ENCODE results near the gene LYAR.

Gene LYAR

GRCh38 chr4:4315461-4316149 is 25.7 kb upstream of the LYAR start:
- no peak for TF ChIP-seq CTCF (conservative IDR thresholded peaks at IDR 0.05; ENCODE audit: low read depth, low read length)
- Histone ChIP-seq H3K27me3 (ENCODE audit: insufficient read depth, low read depth) (no peaks in the 10 kb centered on the region), H4K20me1 (ENCODE audit: insufficient read depth) (no peaks in the 10 kb centered on the region), H3K9ac (no peak overlapping the region), H3K36me3 (ENCODE audit: insufficient read depth) (no peaks in the 10 kb centered on the region), H3K27ac (no peak overlapping the region), H3K4me3 (IDR thresholded peaks at IDR 0.05; ENCODE audit: insufficient read depth, low read depth, low read length) (no peak overlapping the region), H2AFZ (ENCODE audit: low read depth) (no peak overlapping the region), H3K4me2 (no peak overlapping the region), H3K4me1 (ENCODE audit: low read depth, poor library complexity, severe bottlenecking) (peaks cover 13% of the 10 kb centered on the region), H3K79me2 (ENCODE audit: insufficient read depth, low read depth) (no peaks in the 10 kb centered on the region)

GRCh38 chr4:4311193-4311592 is 21.2 kb upstream of the LYAR start:
- Histone ChIP-seq H3K27me3 (ENCODE audit: insufficient read depth, low read depth) (no peaks in the 10 kb centered on the region), H3K4me1 (ENCODE audit: low read depth, poor library complexity, severe bottlenecking) (no peaks in the 10 kb centered on the region), H4K20me1 (ENCODE audit: insufficient read depth) (no peaks in the 10 kb centered on the region), H3K4me2 (no peak overlapping the region), H3K27ac (no peak overlapping the region), H3K9ac (no peak overlapping the region), H3K4me3 (IDR thresholded peaks at IDR 0.05; ENCODE audit: insufficient read depth, low read depth, low read length) (no peak overlapping the region), H2AFZ (ENCODE audit: low read depth) (no peak overlapping the region), H3K36me3 (ENCODE audit: insufficient read depth) (no peaks in the 10 kb centered on the region), H3K79me2 (ENCODE audit: insufficient read depth, low read depth) (no peaks in the 10 kb centered on the region)
- no peak for TF ChIP-seq CTCF (conservative IDR thresholded peaks at IDR 0.05; ENCODE audit: low read depth, low read length)

- Histone ChIP-seq H3K79me2 (ENCODE audit: insufficient read depth, low read depth) (no peaks in the 10 kb centered on the region), H2AFZ (ENCODE audit: low read depth) (no peak overlapping the region), H3K4me3 (IDR thresholded peaks at IDR 0.05; ENCODE audit: insufficient read depth, low read depth, low read length) (no peak overlapping the region), H3K36me3 (ENCODE audit: insufficient read depth) (no peaks in the 10 kb centered on the region), H3K27ac (no peak overlapping the region), H3K27me3 (ENCODE audit: insufficient read depth, low read depth) (no peaks in the 10 kb centered on the region), H3K4me2 (no peak overlapping the region), H3K9ac (no peak overlapping the region), H4K20me1 (ENCODE audit: insufficient read depth) (no peaks in the 10 kb centered on the region), H3K4me1 (ENCODE audit: low read depth, poor library complexity, severe bottlenecking) (no peaks in the 10 kb centered on the region)
- no peak for TF ChIP-seq CTCF (conservative IDR thresholded peaks at IDR 0.05; ENCODE audit: low read depth, low read length)
Observed at GRCh38 chr4:4308800-4309441, 19.0 kb upstream of the LYAR start.

GRCh38 chr4:4306920-4307319 is 17.0 kb upstream of the LYAR start:
- no peaks in the 10 kb centered on the region for H3K4me1 ChIP-seq (ENCODE audit: low read depth, poor library complexity, severe bottlenecking)
- H3K27ac ChIP-seq = no peak overlapping the region
- no peak overlapping the region for H3K4me2 ChIP-seq
- TF ChIP-seq CTCF (conservative IDR thresholded peaks at IDR 0.05; ENCODE audit: low read depth, low read length) = no peak
- H3K9ac ChIP-seq = no peak overlapping the region
- H3K4me3 ChIP-seq (IDR thresholded peaks at IDR 0.05; ENCODE audit: insufficient read depth, low read depth, low read length) = no peak overlapping the region
- no peaks in the 10 kb centered on the region for H3K27me3 ChIP-seq (ENCODE audit: insufficient read depth, low read depth)
- no peaks in the 10 kb centered on the region for H3K36me3 ChIP-seq (ENCODE audit: insufficient read depth)
- H4K20me1 ChIP-seq (ENCODE audit: insufficient read depth) = no peaks in the 10 kb centered on the region
- no peak overlapping the region for H2AFZ ChIP-seq (ENCODE audit: low read depth)
- H3K79me2 ChIP-seq (ENCODE audit: insufficient read depth, low read depth) = no peaks in the 10 kb centered on the region
